Uterus (tissue), 2 donors: Measurements from ENCODE around the gene UBC.

Experiments used
- CTCF ChIP-seq, 4 experiments: fragments of 200-600 bp in 2 of 4; fragments of 450-650 bp in 2 of 4; sonication (generic) in 2 of 4; IDR thresholded peaks; one replicate each; pipeline ENCODE4 v1.5.1; 2016 to 2019; ENCODE audit warnings: antibody characterized with exemption in 4 of 4, mild to moderate bottlenecking in 2 of 4, moderate library complexity in 1 of 4
- POLR2A ChIP-seq, 2 donors: fragments of 450-650 bp; IDR thresholded peaks; one replicate each; pipeline ENCODE4 v1.6.1; 2016; ENCODE audit warnings: antibody characterized with exemption in 2 of 2, mild to moderate bottlenecking in 1 of 2, moderate library complexity in 1 of 2

GRCh38 chr12:124866195-124866882 is 48.1 kb downstream of the UBC start:
- TF ChIP-seq CTCF (IDR thresholded peaks at IDR 0.05) (no peak), POLR2A (IDR thresholded peaks at IDR 0.05) (no peak)
